ENCODE measurements around the gene TREX2.

Gene TREX2

GRCh38 chrX:153491918-153492317, 46.1 kb upstream of the TREX2 start:
- FAIRE-seq, result no peak
- no peak for DNase-seq (ENCODE audit: insufficient read length, low spot score)
- no peak for TF ChIP-seq CTCF (IDR thresholded peaks at IDR 0.05; ENCODE audit: insufficient read depth, missing control alignments)

- FAIRE-seq, result no peak
- no peak for TF ChIP-seq CTCF (IDR thresholded peaks at IDR 0.05; ENCODE audit: insufficient read depth, missing control alignments)
Measured at GRCh38 chrX:153491351-153491914, 45.6 kb upstream of the TREX2 start.

GRCh38 chrX:153490217-153490930, 44.5 kb upstream of the TREX2 start:
- TF ChIP-seq CTCF (IDR thresholded peaks at IDR 0.05; ENCODE audit: insufficient read depth, missing control alignments), result no peak
- no peak for FAIRE-seq
- DNase-seq (ENCODE audit: insufficient read length, low spot score), result no peak

More at GRCh38 chrX:153491351-153491914, 45.6 kb upstream of the TREX2 start:
- no peak for DNase-seq (ENCODE audit: insufficient read length, low spot score)

GRCh38 chrX:153488231-153488914, 42.5 kb upstream of the TREX2 start:
- DNase-seq (ENCODE audit: insufficient read length, low spot score) (no peak), FAIRE-seq (no peak)

GRCh38 chrX:153487590-153488071, 41.8 kb upstream of the TREX2 start:
- no peak for FAIRE-seq
- no peak for DNase-seq (ENCODE audit: insufficient read length, low spot score)
- TF ChIP-seq CTCF (IDR thresholded peaks at IDR 0.05; ENCODE audit: insufficient read depth, missing control alignments), result no peak

More at GRCh38 chrX:153488231-153488914, 42.5 kb upstream of the TREX2 start:
- TF ChIP-seq CTCF (IDR thresholded peaks at IDR 0.05; ENCODE audit: insufficient read depth, missing control alignments), result no peak

- TF ChIP-seq CTCF (IDR thresholded peaks at IDR 0.05; ENCODE audit: insufficient read depth, missing control alignments), result no peak
- FAIRE-seq, result no peak
- DNase-seq (ENCODE audit: insufficient read length, low spot score), result no peak
Measured at GRCh38 chrX:153486171-153486570, 40.3 kb upstream of the TREX2 start.

All from D721Med (cell line).